ENCODE results near the gene SOHLH1.

SOHLH1 gene

GRCh38 chr9:135726138-135726853, 27.0 kb upstream of the SOHLH1 start:
- no peak overlapping the region for H3K27ac ChIP-seq
- no peak overlapping the region for H3K4me3 ChIP-seq (ENCODE audit: low read depth, low read length)
- no peak for DNase-seq
- no peaks in the 10 kb centered on the region for H3K9me3 ChIP-seq (ENCODE audit: severe bottlenecking)
- no peaks in the 10 kb centered on the region for H3K36me3 ChIP-seq
- H3K27me3 ChIP-seq (ENCODE audit: insufficient read depth, low read depth, severe bottlenecking), result no peaks in the 10 kb centered on the region
- TF ChIP-seq, protein P1, sequence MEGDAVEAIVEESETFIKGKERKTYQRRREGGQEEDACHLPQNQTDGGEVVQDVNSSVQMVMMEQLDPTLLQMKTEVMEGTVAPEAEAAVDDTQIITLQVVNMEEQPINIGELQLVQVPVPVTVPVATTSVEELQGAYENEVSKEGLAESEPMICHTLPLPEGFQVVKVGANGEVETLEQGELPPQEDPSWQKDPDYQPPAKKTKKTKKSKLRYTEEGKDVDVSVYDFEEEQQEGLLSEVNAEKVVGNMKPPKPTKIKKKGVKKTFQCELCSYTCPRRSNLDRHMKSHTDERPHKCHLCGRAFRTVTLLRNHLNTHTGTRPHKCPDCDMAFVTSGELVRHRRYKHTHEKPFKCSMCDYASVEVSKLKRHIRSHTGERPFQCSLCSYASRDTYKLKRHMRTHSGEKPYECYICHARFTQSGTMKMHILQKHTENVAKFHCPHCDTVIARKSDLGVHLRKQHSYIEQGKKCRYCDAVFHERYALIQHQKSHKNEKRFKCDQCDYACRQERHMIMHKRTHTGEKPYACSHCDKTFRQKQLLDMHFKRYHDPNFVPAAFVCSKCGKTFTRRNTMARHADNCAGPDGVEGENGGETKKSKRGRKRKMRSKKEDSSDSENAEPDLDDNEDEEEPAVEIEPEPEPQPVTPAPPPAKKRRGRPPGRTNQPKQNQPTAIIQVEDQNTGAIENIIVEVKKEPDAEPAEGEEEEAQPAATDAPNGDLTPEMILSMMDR (IDR thresholded peaks at IDR 0.05; ENCODE audit: low read depth, low read length), result peak; percentile 50

DNA sequence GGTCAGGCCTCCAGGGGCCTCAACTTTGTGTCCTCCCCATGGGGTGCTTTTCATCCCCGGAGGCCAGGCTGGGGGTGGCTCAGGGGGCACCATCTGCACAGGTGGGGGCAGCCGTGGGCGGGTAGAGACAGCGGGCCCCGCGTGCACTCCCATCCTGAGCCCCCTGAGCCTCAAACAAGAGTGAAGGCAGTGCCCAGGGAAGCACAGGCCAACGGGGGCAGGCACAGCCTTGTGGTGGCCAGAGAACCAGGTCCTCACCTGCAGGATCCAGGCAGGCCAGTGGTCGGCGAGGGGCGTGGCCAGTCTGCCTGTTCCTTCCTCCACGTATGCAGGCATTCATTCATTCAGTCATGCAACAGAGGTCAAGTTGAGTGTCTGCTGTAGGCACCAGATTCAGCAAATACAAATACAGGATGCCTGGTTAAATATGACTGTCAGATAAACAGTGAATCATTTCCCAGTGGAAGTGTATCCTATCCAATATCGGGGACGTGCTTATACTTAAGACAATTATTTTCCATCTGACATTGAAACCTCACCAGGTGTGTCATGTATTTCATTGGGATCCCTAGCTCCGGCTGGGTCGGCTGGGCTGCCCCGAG, 25.0 kb upstream of the SOHLH1 start:
- no peaks in the 10 kb centered on the region for H3K9me3 ChIP-seq (ENCODE audit: severe bottlenecking)
- H3K27me3 ChIP-seq (ENCODE audit: insufficient read depth, low read depth, severe bottlenecking), result no peaks in the 10 kb centered on the region
- no peak overlapping the region for H3K4me3 ChIP-seq (ENCODE audit: low read depth, low read length)
- no peak for DNase-seq
- TF ChIP-seq, protein P1 (IDR thresholded peaks at IDR 0.05; ENCODE audit: low read depth, low read length), result no peak
- no peak overlapping the region for H3K27ac ChIP-seq
- H3K36me3 ChIP-seq, result no peaks in the 10 kb centered on the region

GRCh38 chr9:135722365-135722764, 23.1 kb upstream of the SOHLH1 start:
- Histone ChIP-seq H3K27ac (no peak overlapping the region), H3K27me3 (ENCODE audit: insufficient read depth, low read depth, severe bottlenecking) (no peaks in the 10 kb centered on the region), H3K4me3 (ENCODE audit: low read depth, low read length) (no peak overlapping the region), H3K36me3 (no peaks in the 10 kb centered on the region), H3K9me3 (ENCODE audit: severe bottlenecking) (no peaks in the 10 kb centered on the region)
- DNase-seq, result no peak
- TF ChIP-seq, protein P1 (IDR thresholded peaks at IDR 0.05; ENCODE audit: low read depth, low read length), result no peak

DNA sequence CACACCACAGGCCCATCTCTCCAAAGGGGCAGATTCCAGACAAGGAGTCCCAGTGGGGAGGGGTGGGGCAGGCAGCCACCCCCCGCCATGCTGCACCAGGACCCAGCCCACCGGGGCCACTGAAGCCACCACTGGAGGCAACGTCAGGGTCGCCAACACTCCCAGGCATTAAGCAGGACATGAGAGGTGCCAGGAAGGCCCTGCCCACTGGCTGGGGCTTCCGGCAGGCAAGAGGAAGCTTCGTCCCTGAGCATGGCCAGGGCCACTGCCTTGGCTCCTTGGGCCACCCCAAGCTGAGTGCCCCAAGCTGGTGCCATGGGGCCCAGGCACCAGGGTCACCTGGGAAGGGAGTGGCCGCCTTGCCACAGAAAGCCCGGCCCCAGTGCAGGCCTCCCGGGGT, 20.2 kb upstream of the SOHLH1 start:
- TF ChIP-seq, protein P1 (IDR thresholded peaks at IDR 0.05; ENCODE audit: low read depth, low read length), result no peak
- H3K27ac ChIP-seq, result no peak overlapping the region

DNA sequence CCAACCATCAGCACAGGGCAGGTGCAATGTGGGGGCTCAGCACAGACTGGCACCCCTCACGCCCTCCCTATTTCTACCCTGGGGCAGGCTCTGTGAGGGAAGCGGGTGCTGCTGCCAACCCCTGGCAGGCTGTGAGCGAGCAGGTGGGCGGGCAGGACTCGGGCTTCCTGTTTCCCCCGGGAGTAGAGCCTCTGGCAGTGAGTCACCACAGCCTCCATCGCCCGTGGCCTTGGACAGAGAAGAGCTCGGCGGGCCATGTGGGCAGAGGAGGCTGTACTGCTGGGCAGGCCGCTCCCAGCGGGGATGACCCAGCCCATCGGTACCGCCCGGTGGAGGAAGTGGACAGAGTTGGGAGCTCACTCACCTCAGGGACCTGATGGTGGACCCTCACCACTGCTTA, 19.3 kb upstream of the SOHLH1 start:
- DNase-seq, result no peak
- no peaks in the 10 kb centered on the region for H3K36me3 ChIP-seq
- TF ChIP-seq, protein P1 (IDR thresholded peaks at IDR 0.05; ENCODE audit: low read depth, low read length), result no peak
- no peaks in the 10 kb centered on the region for H3K9me3 ChIP-seq (ENCODE audit: severe bottlenecking)
- H3K27ac ChIP-seq, result no peak overlapping the region
- H3K4me3 ChIP-seq (ENCODE audit: low read depth, low read length), result no peak overlapping the region
- H3K27me3 ChIP-seq (ENCODE audit: insufficient read depth, low read depth, severe bottlenecking), result peaks cover 3% of the 10 kb centered on the region

More for the DNA sequence above, 20.2 kb upstream of the SOHLH1 start:
- DNase-seq, result no peak
- H3K4me3 ChIP-seq (ENCODE audit: low read depth, low read length), result no peak overlapping the region
- no peaks in the 10 kb centered on the region for H3K36me3 ChIP-seq
- H3K9me3 ChIP-seq (ENCODE audit: severe bottlenecking), result no peaks in the 10 kb centered on the region
- H3K27me3 ChIP-seq (ENCODE audit: insufficient read depth, low read depth, severe bottlenecking), result peaks cover 3% of the 10 kb centered on the region
